Heart left ventricle (tissue), 16 donors: ENCODE results near the gene CBL. TPM values are rescaled to one million over a fixed set of nuclear protein-coding genes. Genes with fewer than 3 reads are reported as not detected.
A peak's percentile ranks its signal among the peaks of the same experiment; 100 is the strongest.

ENCODE experiments used
- ATAC-seq, 4 donors: fragments of 200-7000 bp; cut with Tn5 transposase; one replicate each; pipeline ENCODE4 v1.9.1; 2020 to 2022; ENCODE audit warnings: moderate library complexity in 4 of 4, mild to moderate bottlenecking in 3 of 4, moderate number of reproducible peaks in 1 of 4
- DNase-seq, 5 donors: peaks; one replicate each; pipeline ENCODE4 v3.0.0-alpha.2; 2020
- H3K27ac ChIP-seq, 12 donors: fragments of 200-600 bp; sonication (generic) in 4 of 12; one replicate each; pipeline versions ENCODE4 v1.5.0 to v1.8.0; 2016 to 2022; ENCODE audit warnings: mild to moderate bottlenecking in 2 of 12
- H3K27me3 ChIP-seq, 9 donors: fragments of 200-600 bp; sonication (generic) in 2 of 9; one replicate each; pipeline versions ENCODE4 v1.5.1 to v1.8.0; 2016 to 2022; ENCODE audit warnings: mild to moderate bottlenecking in 3 of 9
- H3K36me3 ChIP-seq, 9 donors: fragments of 200-600 bp; sonication (generic) in 2 of 9; one replicate each; pipeline versions ENCODE4 v1.5.0 to v1.8.0; 2018 to 2022; ENCODE audit warnings: mild to moderate bottlenecking in 2 of 9
- H3K4me1 ChIP-seq, 12 donors: fragments of 200-600 bp; sonication (generic) in 4 of 12; one replicate each; pipeline versions ENCODE4 v1.5.0 to v1.8.0; 2016 to 2022; ENCODE audit warnings: mild to moderate bottlenecking in 3 of 12
- H3K4me3 ChIP-seq, 12 donors: fragments of 200-600 bp; sonication (generic) in 4 of 12; one replicate each; pipeline versions ENCODE4 v1.5.0 to v1.8.0; 2017 to 2022; ENCODE audit warnings: mild to moderate bottlenecking in 9 of 12, moderate library complexity in 4 of 12
- H3K9me3 ChIP-seq, 12 donors: fragments of 200-600 bp; sonication (generic) in 4 of 12; one replicate each; pipeline versions ENCODE4 v1.5.0 to v1.8.0; 2016 to 2022; ENCODE audit warnings: mild to moderate bottlenecking in 1 of 12
- CTCF ChIP-seq, 12 donors: fragments of 200-600 bp; sonication (generic) in 4 of 12; IDR thresholded peaks; one replicate each; pipeline versions ENCODE4 v1.5.0 to v1.8.0; 2018 to 2022; ENCODE audit warnings: antibody characterized with exemption in 12 of 12, mild to moderate bottlenecking in 5 of 12
- POLR2A ChIP-seq, 2 donors: fragments of 450-650 bp; IDR thresholded peaks; one replicate each; pipeline ENCODE4 v1.6.1; 2017; ENCODE audit warnings: antibody characterized with exemption in 2 of 2, mild to moderate bottlenecking in 2 of 2, moderate library complexity in 2 of 2
- WGBS, 4 donors: extraction: QIAGEN DNeasy Blood & Tissue Kit in 2 of 4; methylation state at CpG; one replicate each; pipeline versions ENCODE4 v1.1.5 to v1.1.7; 2013 to 2018; 5-methylcytosine and 5-hydroxymethylcytosine counted together
- intact Hi-C, 10 donors: fragments of 100-400 bp; cut with DNase I; formaldehyde crosslinking; loops; one replicate each; pipeline versions ENCODE4 v1.11.1 to v1.14.2; 2022
- polyA plus RNA-seq, 2 donors: library from polyadenylated mRNA; stranded (reverse); fragments of 200-250 nt; gene quantifications; one replicate each; pipeline ENCODE4 v1.2.3, GENCODE V29; 2013
- total RNA-seq, 9 donors: library from RNA; depleted of rRNA in 2 of 9; stranded (reverse); fragments of >200 nt in 2 of 9; fragmentation: NEBNext Ultra II Directional in 3 of 9; extraction: Animal tissue kit (Norgen Biotek cat#: 25700) in 3 of 9; gene quantifications; one replicate each; pipeline versions ENCODE4 v1.1.0 to v1.2.4, GENCODE V29; 2016 to 2023
- donor health status: ischemic (EF 13 %, LVEDD 7.1; RV severe dilation, severe dysfunction).
- donor health status: healthy with polysubstance abuse.
- donor health status: DM: no; HTN: yes; CAD: no.
- donor health status: DM: no; HTN: no; CAD: no.
- donor health status: ischemic (EF 25% LVEDD 6.9; RV normal size, moderate dysfunction).
- donor health status: ischemic (EF 25% LVEDD 5.7; RV mildly dilated, moderate dysfunction).
- donor health status: healthy.
- donor health status: DM: yes; HTN: yes; CAD: no.
- donor health status: ischemic (EF 35%, LVEDD 5.7; RV mildly dilated, moderate dysfunction).
- donor health status: nonischemic (EF 11% LVEDD 7.7; RV severe dilation, severe dysfunction).
- donor health status: DM: yes; HTN: yes; CAD: no.
- donor health status: PGD.
- donor health status: ischemic (EF 29% LVEDD 5.4; RV normal size, mild dysfunction).
- donor health status: nonischemic (EF 23%, LVEDD 6.1; RV moderate dilation, normal function).

Gene CBL
- total and polyA plus RNA-seq, 11 donors = 3.1 to 20.4 (median 7.4) TPM

- intact Hi-C loops = no loop called here
- Histone ChIP-seq H3K27ac (no peak overlapping the region), H3K4me3 (no peak overlapping the region), H3K9me3 (no peaks in the 10 kb centered on the region), H3K27me3 (no peaks in the 10 kb centered on the region), H3K36me3 (peaks cover 0 to 42% (median 34%) of the 10 kb centered on the region in 9 donors), H3K4me1 (peaks cover 0 to 19% (median 6%) of the 10 kb centered on the region in 12 donors)
- 64 to 94% (median 84%) methylated on average over 2 of the region's 2 CpGs for WGBS, 4 donors
- TF ChIP-seq CTCF (IDR thresholded peaks at IDR 0.05) = no peak
- no peak for TF ChIP-seq POLR2A (IDR thresholded peaks at IDR 0.05)
- ATAC-seq = no peak
- no peak for DNase-seq
These were observed 33.6 kb upstream of the CBL start for GRCh38 chr11:119172513-119172912.

- Histone ChIP-seq H3K27me3 (no peaks in the 10 kb centered on the region), H3K9me3 (no peaks in the 10 kb centered on the region), H3K4me3 (no peak overlapping the region), H3K27ac (no peak overlapping the region), H3K4me1 (peaks cover 0 to 28% (median 5%) of the 10 kb centered on the region in 12 donors), H3K36me3 (peaks cover 0 to 46% (median 39%) of the 10 kb centered on the region in 9 donors)
- DNase-seq (no peak), ATAC-seq (no peak)
- no peak for TF ChIP-seq POLR2A (IDR thresholded peaks at IDR 0.05)
- no peak for TF ChIP-seq CTCF (IDR thresholded peaks at IDR 0.05)
- intact Hi-C loops = no loop called here
- 92 to 96% (median 93%) methylated on average over 13 to 21 of the region's 21 CpGs for WGBS, 4 donors
These were observed 32.7 kb upstream of the CBL start for GRCh38 chr11:119173453-119173852.

DNA sequence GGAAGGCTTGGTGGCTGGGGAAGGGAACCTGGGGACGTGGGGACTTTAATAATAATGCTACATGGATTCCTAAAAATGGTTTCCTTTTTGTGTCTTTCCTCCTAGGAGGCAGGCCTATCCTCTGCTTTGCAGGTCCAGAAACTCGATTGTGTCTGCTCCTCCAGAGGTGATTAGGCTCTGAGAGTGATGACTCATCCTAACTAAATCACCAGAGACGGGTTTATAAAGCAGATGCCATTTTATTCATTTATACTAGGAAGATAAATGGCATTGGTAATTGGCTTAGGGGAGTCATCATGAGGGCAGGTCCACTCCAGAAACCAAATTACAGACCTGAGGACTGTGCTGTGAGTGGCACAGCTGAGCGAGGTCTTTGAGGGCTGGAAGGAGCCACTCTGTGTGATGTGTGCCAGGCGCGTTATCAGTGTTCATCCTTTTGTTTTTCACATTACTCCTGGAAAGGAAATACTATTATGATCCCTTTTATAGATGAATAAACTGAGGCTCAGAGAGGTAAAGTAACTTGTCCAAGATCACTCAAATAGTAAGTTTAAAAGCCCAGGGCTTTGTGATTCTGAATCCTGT lies 30.6 kb upstream of the CBL start:
- TF ChIP-seq POLR2A (IDR thresholded peaks at IDR 0.05) = no peak
- TF ChIP-seq CTCF (IDR thresholded peaks at IDR 0.05) = no peak
- H3K9me3 ChIP-seq = no peaks in the 10 kb centered on the region
- no peak overlapping the region for H3K27ac ChIP-seq
- DNase-seq (no peak), ATAC-seq (no peak)
- intact Hi-C loops = no loop called here
- H3K27me3 ChIP-seq = no peaks in the 10 kb centered on the region
- no peak overlapping the region for H3K4me3 ChIP-seq
- peaks cover 0 to 24% (median 0%) of the 10 kb centered on the region in 12 donors for H3K4me1 ChIP-seq
- H3K36me3 ChIP-seq = peaks cover 0 to 59% (median 47%) of the 10 kb centered on the region in 9 donors
- 67 to 77% (median 71%) methylated on average over 6 of the region's 6 CpGs for WGBS, 4 donors

DNA sequence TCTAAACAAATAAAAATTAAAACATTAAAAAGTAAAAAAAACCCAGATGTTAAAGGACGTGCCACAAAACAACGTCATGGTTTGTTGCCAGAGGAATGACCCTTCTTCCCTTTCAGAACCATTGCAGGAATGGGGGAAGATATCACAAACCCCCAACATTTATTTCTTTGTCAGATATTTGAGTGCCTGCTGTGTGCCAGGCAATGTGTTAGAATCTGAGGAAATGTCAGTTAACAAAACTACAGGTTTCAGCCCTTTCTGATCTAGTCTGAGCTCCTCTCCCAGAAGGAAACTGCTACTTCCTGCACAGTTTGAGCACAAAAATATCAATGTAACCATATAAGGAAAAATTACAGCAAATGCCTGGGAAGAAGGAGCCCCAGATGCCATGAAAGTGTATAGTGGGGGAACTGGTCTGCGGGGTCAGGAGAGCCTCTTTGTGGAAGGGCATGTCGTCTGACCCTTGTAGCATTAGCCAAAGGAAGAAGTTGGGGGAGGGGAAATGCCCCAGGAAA lies 27.9 kb upstream of the CBL start:
- Histone ChIP-seq H3K27me3 (no peaks in the 10 kb centered on the region), H3K36me3 (peaks cover 0 to 76% (median 57%) of the 10 kb centered on the region in 9 donors), H3K9me3 (no peaks in the 10 kb centered on the region), H3K27ac (peak overlapping the region in 4 of 12 donors; percentile 6 to 46 (median 26)), H3K4me3 (no peak overlapping the region), H3K4me1 (peaks cover 0 to 23% (median 0%) of the 10 kb centered on the region in 12 donors)
- DNase-seq (no peak), ATAC-seq (no peak)
- intact Hi-C loops = no loop called here
- WGBS, 4 donors = 53 to 64% (median 58%) methylated on average over 4 of the region's 4 CpGs
- TF ChIP-seq CTCF (IDR thresholded peaks at IDR 0.05) (no peak), POLR2A (IDR thresholded peaks at IDR 0.05) (no peak)
